Measurements from ENCODE around the gene KRT17. TPM values are rescaled to one million over a fixed set of nuclear protein-coding genes. Genes with fewer than 3 reads are reported as not detected.
"Not testable (repeated sequence)": the region's sequence is repeated elsewhere in the genome, so short reads cannot be mapped to it uniquely, and the experiment has no call there.

Gene KRT17
- total and polyA plus RNA-seq, 8 donors: 0.42 to 28.4 (median 2.0) TPM

DNA sequence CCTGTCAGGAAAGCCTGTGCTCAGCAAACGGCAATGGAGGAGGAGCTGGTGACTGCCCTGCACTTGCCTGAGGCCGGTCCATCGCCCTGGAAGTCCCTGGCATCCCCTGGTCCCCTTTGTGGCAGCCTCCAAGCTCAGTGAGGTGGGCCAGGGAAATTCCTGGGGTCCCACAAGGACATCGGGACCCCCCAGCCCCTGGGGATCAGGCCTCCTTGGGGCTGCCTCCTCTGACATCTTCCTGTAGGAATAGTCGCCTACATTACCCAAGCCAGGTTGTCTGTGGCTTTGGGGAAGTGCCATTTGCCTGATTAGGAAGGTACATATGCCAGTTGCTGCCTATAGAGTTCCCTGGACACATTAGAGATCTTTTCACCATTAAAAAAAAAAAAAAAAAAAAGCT is 45.4 kb downstream of the KRT17 start:
- no peak overlapping the region for H3K27ac ChIP-seq
- peak in 1 of 4 donors; percentile 2 for ATAC-seq
- TF ChIP-seq, protein P1, sequence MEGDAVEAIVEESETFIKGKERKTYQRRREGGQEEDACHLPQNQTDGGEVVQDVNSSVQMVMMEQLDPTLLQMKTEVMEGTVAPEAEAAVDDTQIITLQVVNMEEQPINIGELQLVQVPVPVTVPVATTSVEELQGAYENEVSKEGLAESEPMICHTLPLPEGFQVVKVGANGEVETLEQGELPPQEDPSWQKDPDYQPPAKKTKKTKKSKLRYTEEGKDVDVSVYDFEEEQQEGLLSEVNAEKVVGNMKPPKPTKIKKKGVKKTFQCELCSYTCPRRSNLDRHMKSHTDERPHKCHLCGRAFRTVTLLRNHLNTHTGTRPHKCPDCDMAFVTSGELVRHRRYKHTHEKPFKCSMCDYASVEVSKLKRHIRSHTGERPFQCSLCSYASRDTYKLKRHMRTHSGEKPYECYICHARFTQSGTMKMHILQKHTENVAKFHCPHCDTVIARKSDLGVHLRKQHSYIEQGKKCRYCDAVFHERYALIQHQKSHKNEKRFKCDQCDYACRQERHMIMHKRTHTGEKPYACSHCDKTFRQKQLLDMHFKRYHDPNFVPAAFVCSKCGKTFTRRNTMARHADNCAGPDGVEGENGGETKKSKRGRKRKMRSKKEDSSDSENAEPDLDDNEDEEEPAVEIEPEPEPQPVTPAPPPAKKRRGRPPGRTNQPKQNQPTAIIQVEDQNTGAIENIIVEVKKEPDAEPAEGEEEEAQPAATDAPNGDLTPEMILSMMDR (IDR thresholded peaks at IDR 0.05): no peak
- no peak for DNase-seq
- 70 to 76% methylated on average over 5 of the region's 5 CpGs for WGBS, 2 donors
- no peaks in the 10 kb centered on the region for H3K9me3 ChIP-seq
- no peak overlapping the region for H3K4me3 ChIP-seq
- H3K27me3 ChIP-seq: no peaks in the 10 kb centered on the region
- H3K36me3 ChIP-seq: no peaks in the 10 kb centered on the region
- FAIRE-seq: no peak
- no peaks in the 10 kb centered on the region for H3K4me1 ChIP-seq
- intact Hi-C loops (cut with DNase I): loop anchor here in 1 of 3 donors (10.0 kb wide), 1 partner anchor 66 kb away; no protein-coding TSS in a partner anchor

DNA sequence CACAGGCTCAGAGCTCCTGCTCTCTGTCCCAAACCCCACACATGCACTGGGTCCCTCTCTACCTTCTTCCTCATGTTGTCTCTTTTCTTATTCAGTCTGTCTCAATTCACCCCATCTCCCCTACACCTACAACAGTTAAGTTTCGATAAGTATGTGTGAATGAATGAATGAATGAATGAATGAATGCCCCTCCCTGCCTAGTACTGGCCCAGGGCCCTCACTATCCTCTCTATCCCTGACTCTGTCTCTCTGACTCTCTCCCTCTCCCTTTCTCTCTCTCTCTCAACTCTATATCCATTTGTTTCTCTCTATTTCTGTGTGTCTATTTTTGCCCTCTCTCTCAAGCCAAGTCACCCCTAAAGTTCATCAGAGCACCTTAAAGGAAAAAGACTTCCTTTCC is 45.8 kb downstream of the KRT17 start:
- FAIRE-seq: no peak
- DNase-seq: no peak
- WGBS, 2 donors: 83 to 93% methylated on average over 1 of the region's 1 CpG
- intact Hi-C loops (cut with DNase I): loop anchor here in 1 of 3 donors (10.0 kb wide), 1 partner anchor 66 kb away; no protein-coding TSS in a partner anchor
- Histone ChIP-seq H3K36me3 (no peaks in the 10 kb centered on the region), H3K4me3 (no peak overlapping the region), H3K9me3 (no peaks in the 10 kb centered on the region), H3K4me1 (no peaks in the 10 kb centered on the region), H3K27me3 (no peaks in the 10 kb centered on the region), H3K27ac (no peak overlapping the region)
- TF ChIP-seq, protein P1 (IDR thresholded peaks at IDR 0.05): no peak
- no peak for ATAC-seq

DNA sequence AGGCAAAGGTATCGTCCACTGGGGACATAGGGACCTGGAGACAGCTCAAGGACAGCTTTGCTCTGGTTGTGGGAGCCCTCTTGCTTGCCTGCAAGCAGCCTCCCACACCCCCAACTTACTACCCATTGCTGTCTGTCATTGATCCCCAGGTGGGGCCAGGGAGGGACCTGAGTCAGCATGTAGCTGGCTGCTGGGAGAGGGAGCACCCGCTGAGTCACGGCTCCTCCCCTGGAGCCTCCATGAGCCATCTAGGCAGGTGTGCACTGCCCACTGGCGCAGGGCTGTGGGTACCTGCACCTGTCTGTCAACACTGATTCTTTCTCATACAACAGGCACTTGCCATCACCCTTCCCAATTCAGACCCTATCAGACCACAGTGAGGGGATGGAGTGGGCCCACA is 47.6 kb downstream of the KRT17 start:
- not testable (repeated sequence) for H3K36me3 ChIP-seq, H3K27ac ChIP-seq, H3K9me3 ChIP-seq, DNase-seq, H3K27me3 ChIP-seq, ATAC-seq, FAIRE-seq, H3K4me3 ChIP-seq, H3K4me1 ChIP-seq
- WGBS, 2 donors: 61% methylated on average over 2 to 4 of the region's 4 CpGs
- intact Hi-C loops (cut with DNase I): loop anchor here in 1 of 3 donors (10.0 kb wide), 1 partner anchor 68 kb away; no protein-coding TSS in a partner anchor

DNA sequence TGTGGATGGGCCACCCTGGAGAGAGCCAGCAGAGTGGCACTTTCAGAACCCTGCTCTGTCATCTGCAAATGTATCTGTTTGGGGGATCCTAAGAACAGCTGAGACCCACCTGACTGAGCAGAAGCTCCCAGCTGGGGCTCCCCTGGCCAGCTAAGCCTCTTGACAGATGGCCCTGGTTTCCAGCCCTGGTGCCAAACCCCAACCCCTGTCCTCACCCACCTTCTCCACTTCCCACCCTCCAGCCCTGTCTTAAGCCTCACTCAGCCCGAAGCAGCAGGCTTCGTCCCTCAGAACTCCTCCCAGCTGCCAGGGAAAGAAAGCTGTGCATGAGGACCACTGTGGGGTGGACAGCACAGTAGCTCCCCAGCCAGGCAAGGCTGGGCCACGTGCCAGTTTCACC is 49.0 kb downstream of the KRT17 start:
- H3K27ac ChIP-seq: no peak overlapping the region
- FAIRE-seq (no peak), ATAC-seq (no peak), DNase-seq (no peak)
- 48 to 66% methylated on average over 3 of the region's 3 CpGs for WGBS, 2 donors
- TF ChIP-seq, protein P1 (IDR thresholded peaks at IDR 0.05): no peak
- intact Hi-C loops (cut with DNase I): loop anchor here in 1 of 3 donors (10.0 kb wide), 1 partner anchor 69 kb away; no protein-coding TSS in a partner anchor
- H3K4me3 ChIP-seq: no peak overlapping the region
- H3K9me3 ChIP-seq: no peaks in the 10 kb centered on the region
- no peaks in the 10 kb centered on the region for H3K36me3 ChIP-seq
- H3K27me3 ChIP-seq: no peaks in the 10 kb centered on the region
- H3K4me1 ChIP-seq: no peaks in the 10 kb centered on the region

DNA sequence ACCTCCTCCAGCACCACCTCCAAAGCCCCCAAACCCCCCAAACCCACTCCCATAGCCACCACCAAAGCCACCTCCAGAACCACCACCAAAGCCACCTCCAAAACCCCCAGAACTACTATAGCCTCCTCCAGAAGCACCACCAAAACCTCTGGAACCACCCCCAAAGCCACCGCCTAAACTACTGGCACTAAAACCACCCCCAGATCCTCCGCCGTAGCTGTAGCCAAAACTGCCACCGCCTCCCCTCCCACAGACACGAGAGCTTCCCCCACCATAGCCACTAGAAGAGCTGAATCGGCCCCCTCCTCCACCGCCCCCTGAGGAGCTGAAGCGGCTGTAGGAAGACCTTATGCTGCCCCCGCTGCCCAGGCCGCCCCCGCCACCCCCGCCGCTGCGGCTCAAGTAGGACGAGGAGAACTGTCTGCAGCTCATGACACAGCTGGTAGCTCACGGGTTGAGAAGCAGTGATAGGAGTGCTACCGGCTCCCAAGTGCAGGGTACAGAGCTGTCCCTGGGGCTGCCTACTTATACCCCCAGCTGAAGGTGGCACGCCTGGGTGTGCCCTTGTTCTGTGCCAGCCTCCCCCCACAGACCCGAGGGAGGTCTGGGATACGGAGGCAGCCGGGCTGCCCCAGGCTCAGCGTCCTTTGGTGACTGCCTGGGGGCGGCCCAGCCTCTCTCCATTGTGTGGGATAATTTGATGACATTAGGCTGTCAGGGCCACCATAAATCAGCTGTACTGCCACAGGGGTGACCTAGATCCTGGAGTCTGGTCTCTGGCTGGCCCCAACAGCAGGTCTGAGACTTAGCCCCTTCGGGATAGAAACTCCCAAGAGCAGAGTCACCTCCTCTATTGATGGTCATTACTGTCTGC is 52.6 kb downstream of the KRT17 start, which contains the start of gene KRT9:
Gene KRT9, minus strand, starts transcription at position 499 of the 874 bp plus-strand sequence. Its CDS starts 67 bp downstream, at position 432.
- Histone ChIP-seq H3K36me3 (no peaks in the 10 kb centered on the region), H3K4me3 (no peak within 1 kb of the TSS), H3K27ac (no peak within 1 kb of the TSS), H3K27me3 (no peaks in the 10 kb centered on the region), H3K9me3 (no peaks in the 10 kb centered on the region), H3K4me1 (no peaks in the 10 kb centered on the region)
- ATAC-seq (no peak), FAIRE-seq (no peak), DNase-seq (no peak)
- TF ChIP-seq, protein P1 (IDR thresholded peaks at IDR 0.05): no peak
- WGBS, 2 donors: 54 to 60% methylated on average over 24 of the region's 24 CpGs
- intact Hi-C loops (cut with DNase I): loop anchor here in 1 of 3 donors (10.0 kb wide), 1 partner anchor 73 kb away; no protein-coding TSS in a partner anchor

Other genes starting within 250 kb of the KRT17 start
- not detected for gene KRT34, start 242.3 kb downstream of the KRT17 start, total RNA-seq
- gene KRT34, start 242.3 kb downstream of the KRT17 start, polyA plus RNA-seq: not detected
- not detected for gene KRT31, start 227.0 kb downstream of the KRT17 start, total RNA-seq
- gene KRT31, start 227.0 kb downstream of the KRT17 start, polyA plus RNA-seq: not detected
- not detected for gene KRT37, start 200.0 kb downstream of the KRT17 start, total RNA-seq
- not detected for gene KRT37, start 200.0 kb downstream of the KRT17 start, polyA plus RNA-seq
- gene KRT38, start 183.6 kb downstream of the KRT17 start, total RNA-seq: not detected
- gene KRT38, start 183.6 kb downstream of the KRT17 start, polyA plus RNA-seq: not detected
- not detected for gene KRT32, start 157.2 kb downstream of the KRT17 start, total RNA-seq
- gene KRT32, start 157.2 kb downstream of the KRT17 start, polyA plus RNA-seq: under 1 TPM in 1 of 2 donors, not detected in 1; 0.05 TPM
- not detected for gene KRT35, start 143.4 kb downstream of the KRT17 start, total RNA-seq
- not detected for gene KRT35, start 143.4 kb downstream of the KRT17 start, polyA plus RNA-seq
- not detected for gene KRT36, start 134.7 kb downstream of the KRT17 start, total RNA-seq
- not detected for gene KRT36, start 134.7 kb downstream of the KRT17 start, polyA plus RNA-seq
- under 1 TPM in 1 of 6 donors, not detected in 5; 0.39 TPM for gene KRT13, start 119.0 kb downstream of the KRT17 start, total RNA-seq
- 10 to 100 TPM in 1 of 2 donors, 1 to 10 TPM in 1; 5.3 to 11.9 TPM for gene KRT13, start 119.0 kb downstream of the KRT17 start, polyA plus RNA-seq
- 1 to 10 TPM in 2 of 6 donors, under 1 TPM in 4; 0.20 to 1.4 (median 0.43) TPM for gene KRT15, start 105.7 kb downstream of the KRT17 start, total RNA-seq
- gene KRT15, start 105.7 kb downstream of the KRT17 start, polyA plus RNA-seq: 1 to 10 TPM; 1.1 TPM
- gene KRT19, start 96.3 kb downstream of the KRT17 start, total RNA-seq: 100 to 1,000 TPM in 2 of 6 donors, 10 to 100 TPM in 4; 14.2 to 147 (median 47.9) TPM
- 10 to 100 TPM; 81.5 to 81.9 TPM for gene KRT19, start 96.3 kb downstream of the KRT17 start, polyA plus RNA-seq
- not detected for gene KRT9, start 52.5 kb downstream of the KRT17 start, total RNA-seq
- gene KRT9, start 52.5 kb downstream of the KRT17 start, polyA plus RNA-seq: not detected
- gene KRT14, start 37.7 kb downstream of the KRT17 start, total RNA-seq: under 1 TPM in 2 of 6 donors, not detected in 4; 0.26 to 0.28 TPM
- under 1 TPM; 0.30 to 0.38 TPM for gene KRT14, start 37.7 kb downstream of the KRT17 start, polyA plus RNA-seq
- gene KRT16, start 11.8 kb downstream of the KRT17 start, total RNA-seq: under 1 TPM in 2 of 6 donors, not detected in 4; 0.15 to 0.32 TPM
- under 1 TPM; 0.05 to 0.61 TPM for gene KRT16, start 11.8 kb downstream of the KRT17 start, polyA plus RNA-seq
- gene EIF1, start 64.3 kb upstream of the KRT17 start, total RNA-seq: 100 to 1,000 TPM; 421 to 934 (median 592) TPM
- 100 to 1,000 TPM; 316 to 590 TPM for gene EIF1, start 64.3 kb upstream of the KRT17 start, polyA plus RNA-seq
- not detected for gene GAST, start 87.8 kb upstream of the KRT17 start, total RNA-seq
- gene GAST, start 87.8 kb upstream of the KRT17 start, polyA plus RNA-seq: not detected
- 1 to 10 TPM in 3 of 6 donors, under 1 TPM in 3; 0.13 to 1.6 (median 0.84) TPM for gene HAP1, start 110.1 kb upstream of the KRT17 start, total RNA-seq
- gene HAP1, start 110.1 kb upstream of the KRT17 start, polyA plus RNA-seq: 1 to 10 TPM; 2.6 to 4.2 TPM
- gene JUP, start 162.1 kb upstream of the KRT17 start, total RNA-seq: 10 to 100 TPM; 31.1 to 93.5 (median 42.0) TPM
- 10 to 100 TPM; 46.8 to 50.4 TPM for gene JUP, start 162.1 kb upstream of the KRT17 start, polyA plus RNA-seq
- 10 to 100 TPM in 3 of 6 donors, 1 to 10 TPM in 3; 8.4 to 15.7 (median 10.1) TPM for gene P3H4, start 187.4 kb upstream of the KRT17 start, total RNA-seq
- gene P3H4, start 187.4 kb upstream of the KRT17 start, polyA plus RNA-seq: 10 to 100 TPM; 13.0 to 16.6 TPM
- gene FKBP10, start 188.4 kb upstream of the KRT17 start, total RNA-seq: 10 to 100 TPM in 4 of 6 donors, 1 to 10 TPM in 2; 4.5 to 35.3 (median 11.7) TPM
- gene FKBP10, start 188.4 kb upstream of the KRT17 start, polyA plus RNA-seq: 10 to 100 TPM in 1 of 2 donors, 1 to 10 TPM in 1; 9.1 to 17.3 TPM
- gene NT5C3B, start 211.7 kb upstream of the KRT17 start, total RNA-seq: 10 to 100 TPM; 24.2 to 35.6 (median 27.0) TPM
- gene NT5C3B, start 211.7 kb upstream of the KRT17 start, polyA plus RNA-seq: 100 to 1,000 TPM in 1 of 2 donors, 10 to 100 TPM in 1; 89.7 to 102 TPM
- not detected for gene KLHL10, start 213.2 kb upstream of the KRT17 start, total RNA-seq
- under 1 TPM in 1 of 2 donors, not detected in 1; 0.02 TPM for gene KLHL10, start 213.2 kb upstream of the KRT17 start, polyA plus RNA-seq
- gene KLHL11, start 240.8 kb upstream of the KRT17 start, total RNA-seq: 1 to 10 TPM; 4.3 to 7.8 (median 5.8) TPM
- gene KLHL11, start 240.8 kb upstream of the KRT17 start, polyA plus RNA-seq: under 1 TPM; 0.61 to 0.75 TPM